ENCODE results near the gene DLEC1.

Gene DLEC1

GRCh38 chr3:38163117-38163840 is 124.3 kb downstream of the DLEC1 start:
- no peak for DNase-seq

- DNase-seq, result no peak
Observed at GRCh38 chr3:38163841-38164642, 125.0 kb downstream of the DLEC1 start.

GRCh38 chr3:38164643-38164951 is 125.6 kb downstream of the DLEC1 start:
- DNase-seq, result no peak

- peak; percentile 95 for DNase-seq
Observed at GRCh38 chr3:38164952-38165721, 126.1 kb downstream of the DLEC1 start, which contains the start of gene OXSR1. Gene OXSR1 (plus strand): TSS chr3:38165537. CDS start chr3:38165877, 340 bp downstream.

GRCh38 chr3:38165722-38166387 is 126.8 kb downstream of the DLEC1 start:
- DNase-seq, result no peak

- DNase-seq, result no peak
Observed at GRCh38 chr3:38167591-38167990, 128.6 kb downstream of the DLEC1 start.

GRCh38 chr3:38168151-38169026 is 129.4 kb downstream of the DLEC1 start:
- no peak for DNase-seq

GRCh38 chr3:38169027-38169317 is 130.0 kb downstream of the DLEC1 start:
- no peak for DNase-seq

GRCh38 chr3:38170722-38171121 is 131.7 kb downstream of the DLEC1 start:
- DNase-seq, result no peak

GRCh38 chr3:38171622-38172021 is 132.6 kb downstream of the DLEC1 start:
- no peak for DNase-seq

Data from activated T-cell treated with anti-CD3 and anti-CD28 coated beads for 4 hours (primary cell).